A673 (cell line): ENCODE results near the gene PA2G4.

Experiments used
- EZH2 ChIP-seq: fragments of 200-600 bp; sonication (generic); IDR thresholded peaks from 2 replicates; pipeline ENCODE4 v1.6.1; 2017; ENCODE audit warnings: borderline replicate concordance, low read depth, mild to moderate bottlenecking, mixed read lengths, antibody characterized with exemption, low read length; ENCODE audit not compliant: poor library complexity, severe bottlenecking
- TF ChIP-seq, protein P1 (sequence below): fragments of 300-800, 200-600 bp; sonication (generic); conservative IDR thresholded peaks from 2 replicates; pipeline ENCODE4 v1.5.1; 2017; ENCODE audit warnings: low read depth, mild to moderate bottlenecking, antibody characterized with exemption, low read length, moderate library complexity, mixed read lengths

DNA sequence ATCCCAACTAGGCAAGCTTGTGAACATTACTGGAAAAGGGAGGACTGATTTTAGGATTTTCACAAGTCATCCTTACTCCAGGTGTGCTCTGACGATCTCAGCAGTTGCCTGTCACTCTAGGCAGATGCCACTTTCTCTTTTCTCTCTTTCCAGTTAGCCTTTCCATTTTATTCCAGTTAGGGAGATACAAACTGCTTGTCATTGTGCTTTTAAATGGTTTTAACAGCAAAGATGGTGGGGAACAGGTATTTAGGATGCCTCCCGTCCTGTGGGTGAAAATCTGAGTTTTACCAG is 1.2 kb downstream of the PA2G4 start:
- TF ChIP-seq, protein P1, sequence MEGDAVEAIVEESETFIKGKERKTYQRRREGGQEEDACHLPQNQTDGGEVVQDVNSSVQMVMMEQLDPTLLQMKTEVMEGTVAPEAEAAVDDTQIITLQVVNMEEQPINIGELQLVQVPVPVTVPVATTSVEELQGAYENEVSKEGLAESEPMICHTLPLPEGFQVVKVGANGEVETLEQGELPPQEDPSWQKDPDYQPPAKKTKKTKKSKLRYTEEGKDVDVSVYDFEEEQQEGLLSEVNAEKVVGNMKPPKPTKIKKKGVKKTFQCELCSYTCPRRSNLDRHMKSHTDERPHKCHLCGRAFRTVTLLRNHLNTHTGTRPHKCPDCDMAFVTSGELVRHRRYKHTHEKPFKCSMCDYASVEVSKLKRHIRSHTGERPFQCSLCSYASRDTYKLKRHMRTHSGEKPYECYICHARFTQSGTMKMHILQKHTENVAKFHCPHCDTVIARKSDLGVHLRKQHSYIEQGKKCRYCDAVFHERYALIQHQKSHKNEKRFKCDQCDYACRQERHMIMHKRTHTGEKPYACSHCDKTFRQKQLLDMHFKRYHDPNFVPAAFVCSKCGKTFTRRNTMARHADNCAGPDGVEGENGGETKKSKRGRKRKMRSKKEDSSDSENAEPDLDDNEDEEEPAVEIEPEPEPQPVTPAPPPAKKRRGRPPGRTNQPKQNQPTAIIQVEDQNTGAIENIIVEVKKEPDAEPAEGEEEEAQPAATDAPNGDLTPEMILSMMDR: no peak
- no peak for TF ChIP-seq EZH2
